Ishikawa (cell line): ENCODE measurements around the gene GAS2.

Experiments used
- CREB1 ChIP-seq: IDR thresholded peaks from 2 replicates; pipeline ENCODE4 v1.6.1; 2012; ENCODE audit warnings: low read depth
- FOXM1 ChIP-seq: IDR thresholded peaks from 2 replicates; pipeline ENCODE4 v1.6.1; 2012; ENCODE audit warnings: low read depth, borderline replicate concordance
- MAX ChIP-seq: IDR thresholded peaks from 2 replicates; pipeline ENCODE4 v1.6.1; 2012
- RAD21 ChIP-seq: IDR thresholded peaks from 2 replicates; pipeline ENCODE4 v1.6.1; 2012; ENCODE audit warnings: low read depth
- TAF1 ChIP-seq: IDR thresholded peaks from 2 replicates; pipeline ENCODE4 v1.6.1; 2012; ENCODE audit warnings: low read depth, mild to moderate bottlenecking
- TCF12 ChIP-seq: IDR thresholded peaks from 2 replicates; pipeline ENCODE4 v1.6.1; 2012; ENCODE audit warnings: low read depth
- TEAD4 ChIP-seq: IDR thresholded peaks from 2 replicates; pipeline ENCODE4 v1.6.1; 2012
- USF1 ChIP-seq: IDR thresholded peaks from 2 replicates; pipeline ENCODE4 v1.6.1; 2012
- TF ChIP-seq, protein P1 (sequence below): IDR thresholded peaks from 2 replicates; pipeline ENCODE4 v1.6.1; 2012; ENCODE audit warnings: low read depth, mild to moderate bottlenecking

DNA sequence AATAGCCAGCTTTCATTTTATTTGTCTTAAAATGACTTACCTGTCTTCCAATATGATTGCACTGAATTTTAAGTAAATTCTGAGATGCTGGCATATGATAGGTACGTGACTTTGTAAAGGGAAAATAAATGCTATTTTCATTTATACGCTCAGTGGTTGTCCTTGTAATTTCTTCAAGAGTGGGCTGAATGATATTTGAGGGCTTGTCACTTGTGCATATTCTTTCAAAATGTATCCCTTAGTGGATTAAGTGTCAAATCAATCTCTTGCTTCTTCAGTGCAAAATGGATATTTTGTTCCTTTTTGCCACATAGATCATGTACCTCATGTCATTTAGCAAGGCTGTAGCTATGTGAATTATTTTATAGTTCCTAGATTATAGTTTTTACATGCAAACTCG is 56.9 kb downstream of the GAS2 start:
- TF ChIP-seq, protein P1, sequence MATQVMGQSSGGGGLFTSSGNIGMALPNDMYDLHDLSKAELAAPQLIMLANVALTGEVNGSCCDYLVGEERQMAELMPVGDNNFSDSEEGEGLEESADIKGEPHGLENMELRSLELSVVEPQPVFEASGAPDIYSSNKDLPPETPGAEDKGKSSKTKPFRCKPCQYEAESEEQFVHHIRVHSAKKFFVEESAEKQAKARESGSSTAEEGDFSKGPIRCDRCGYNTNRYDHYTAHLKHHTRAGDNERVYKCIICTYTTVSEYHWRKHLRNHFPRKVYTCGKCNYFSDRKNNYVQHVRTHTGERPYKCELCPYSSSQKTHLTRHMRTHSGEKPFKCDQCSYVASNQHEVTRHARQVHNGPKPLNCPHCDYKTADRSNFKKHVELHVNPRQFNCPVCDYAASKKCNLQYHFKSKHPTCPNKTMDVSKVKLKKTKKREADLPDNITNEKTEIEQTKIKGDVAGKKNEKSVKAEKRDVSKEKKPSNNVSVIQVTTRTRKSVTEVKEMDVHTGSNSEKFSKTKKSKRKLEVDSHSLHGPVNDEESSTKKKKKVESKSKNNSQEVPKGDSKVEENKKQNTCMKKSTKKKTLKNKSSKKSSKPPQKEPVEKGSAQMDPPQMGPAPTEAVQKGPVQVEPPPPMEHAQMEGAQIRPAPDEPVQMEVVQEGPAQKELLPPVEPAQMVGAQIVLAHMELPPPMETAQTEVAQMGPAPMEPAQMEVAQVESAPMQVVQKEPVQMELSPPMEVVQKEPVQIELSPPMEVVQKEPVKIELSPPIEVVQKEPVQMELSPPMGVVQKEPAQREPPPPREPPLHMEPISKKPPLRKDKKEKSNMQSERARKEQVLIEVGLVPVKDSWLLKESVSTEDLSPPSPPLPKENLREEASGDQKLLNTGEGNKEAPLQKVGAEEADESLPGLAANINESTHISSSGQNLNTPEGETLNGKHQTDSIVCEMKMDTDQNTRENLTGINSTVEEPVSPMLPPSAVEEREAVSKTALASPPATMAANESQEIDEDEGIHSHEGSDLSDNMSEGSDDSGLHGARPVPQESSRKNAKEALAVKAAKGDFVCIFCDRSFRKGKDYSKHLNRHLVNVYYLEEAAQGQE = no peak
- no peak for TF ChIP-seq RAD21
- no peak for TF ChIP-seq TEAD4
- no peak for TF ChIP-seq MAX
- no peak for TF ChIP-seq USF1
- no peak for TF ChIP-seq TAF1
- no peak for TF ChIP-seq CREB1
- TF ChIP-seq TCF12 = no peak
- no peak for TF ChIP-seq FOXM1
